Measurements from ENCODE around the gene SPPL3.

Gene SPPL3

GRCh38 chr12:120712610-120713009 lies 191.5 kb downstream of the SPPL3 start:
- no peak for TF ChIP-seq FOXP2 (optimal IDR thresholded peaks at IDR 0.05; ENCODE audit: control extremely low read depth, extremely low read length, insufficient read depth)
- TF ChIP-seq EZH2 (IDR thresholded peaks at IDR 0.05), result no peak
- no peak for TF ChIP-seq POLR2AphosphoS5 (IDR thresholded peaks at IDR 0.05; ENCODE audit: borderline replicate concordance, low read depth, low read length)
- Histone ChIP-seq H3K36me3 (ENCODE audit: insufficient read depth, low read length) (peaks cover 41% of the 10 kb centered on the region), H3K4me3 (peak overlapping the region; percentile 91), H3K9me3 (ENCODE audit: low read depth, low read length) (no peaks in the 10 kb centered on the region), H3K27ac (peak overlapping the region; percentile 16; the same call in 1 of the 2 replicates), H3K9ac (ENCODE audit: insufficient read length) (peak overlapping the region; percentile 91)
- DNase-seq (ENCODE audit: low read depth, low spot score), result no peak

Data from SK-N-MC (cell line).